ENCODE data around the gene CCNT2.
"Not testable (repeated sequence)": the region's sequence is repeated elsewhere in the genome, so short reads cannot be mapped to it uniquely, and the experiment has no call there.

Gene CCNT2

DNA sequence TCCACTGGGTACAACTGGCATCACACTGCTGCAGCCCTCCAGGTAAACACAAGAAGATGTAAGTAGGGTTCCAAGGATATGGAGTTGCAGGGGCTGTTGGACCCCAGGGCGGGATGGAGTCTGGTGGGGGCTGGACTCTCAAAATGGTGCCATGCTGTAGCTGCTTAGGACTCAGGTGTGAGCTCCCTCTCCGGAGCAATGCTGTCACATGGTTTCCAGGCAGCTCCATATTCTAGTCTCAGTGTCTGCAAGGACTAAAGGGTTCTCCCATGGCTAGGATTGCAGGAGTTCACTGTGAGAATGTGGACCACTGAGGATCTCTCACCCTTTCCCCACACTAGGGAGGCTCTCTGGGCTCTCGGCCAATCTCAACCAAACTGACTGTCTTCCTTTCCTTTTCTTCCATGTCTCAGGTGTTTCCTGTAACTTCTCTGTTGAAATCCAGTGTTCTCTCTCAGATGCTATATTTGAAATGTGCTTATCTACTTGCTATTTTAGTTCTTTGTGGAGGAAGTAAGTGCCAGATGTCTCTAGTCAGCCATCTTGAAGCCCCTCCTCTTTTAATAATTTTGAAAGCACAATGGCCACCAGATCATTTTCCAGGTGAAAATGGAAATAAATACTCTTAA is 57.6 kb downstream of the CCNT2 start:
- DNase-seq, result no peak

DNA sequence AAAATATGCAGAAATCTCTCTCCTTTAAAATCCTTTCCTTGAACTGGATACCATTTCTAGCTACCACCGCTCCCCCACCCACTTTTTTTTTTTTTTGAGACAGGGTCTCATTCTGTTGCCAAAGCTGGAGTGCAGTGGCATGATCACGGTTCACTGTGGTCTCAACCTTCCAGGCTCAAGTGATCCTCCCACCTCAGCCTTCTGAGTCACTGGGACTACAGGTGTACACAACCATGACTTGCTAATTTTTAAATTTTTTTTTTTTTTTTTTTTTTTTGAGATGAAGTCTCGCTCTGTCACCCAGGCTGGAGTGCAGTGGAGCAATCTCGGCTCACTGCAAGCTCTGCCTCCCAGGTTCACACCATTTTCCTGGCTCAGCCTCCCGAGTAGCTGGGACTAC is 58.5 kb downstream of the CCNT2 start:
- not testable (repeated sequence) for DNase-seq

DNA sequence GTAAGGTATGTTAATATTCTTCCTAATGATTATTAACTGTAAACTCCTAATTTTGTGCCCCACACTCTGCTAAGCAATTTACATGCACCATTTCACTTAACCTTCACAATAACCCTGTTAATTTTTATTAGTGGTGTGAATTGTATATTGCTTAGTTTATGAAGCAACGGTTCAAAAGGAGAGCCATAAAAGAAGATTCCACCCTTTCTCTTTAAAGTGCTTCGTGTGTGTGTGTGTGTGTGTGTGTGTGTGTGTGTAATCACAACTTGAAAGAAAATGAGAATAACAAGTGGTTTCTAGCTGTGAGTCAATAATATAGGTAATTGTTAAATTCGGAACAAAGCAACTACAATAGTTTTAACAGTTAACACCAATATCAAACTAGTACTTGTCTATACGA is 60.6 kb downstream of the CCNT2 start:
- DNase-seq, result no peak

DNA sequence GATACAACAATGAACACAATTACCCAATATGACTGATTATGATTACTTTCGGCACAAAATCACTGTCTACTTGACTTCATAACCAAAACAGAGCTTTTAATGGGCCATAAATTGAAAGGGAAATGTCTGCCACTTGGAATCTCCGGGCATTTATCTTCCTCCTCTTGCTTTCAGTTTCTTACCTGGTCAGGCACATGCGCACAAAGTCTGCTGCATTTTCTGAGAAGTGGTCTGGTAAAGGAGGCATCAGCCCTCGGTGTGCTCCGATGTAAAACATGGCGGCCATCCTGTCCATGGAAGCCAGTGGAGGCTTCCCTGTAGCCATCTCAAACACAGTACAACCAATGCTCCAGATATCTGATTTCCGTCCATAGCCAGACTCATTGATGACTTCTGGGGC is 62.0 kb downstream of the CCNT2 start:
- no peak for DNase-seq

DNA sequence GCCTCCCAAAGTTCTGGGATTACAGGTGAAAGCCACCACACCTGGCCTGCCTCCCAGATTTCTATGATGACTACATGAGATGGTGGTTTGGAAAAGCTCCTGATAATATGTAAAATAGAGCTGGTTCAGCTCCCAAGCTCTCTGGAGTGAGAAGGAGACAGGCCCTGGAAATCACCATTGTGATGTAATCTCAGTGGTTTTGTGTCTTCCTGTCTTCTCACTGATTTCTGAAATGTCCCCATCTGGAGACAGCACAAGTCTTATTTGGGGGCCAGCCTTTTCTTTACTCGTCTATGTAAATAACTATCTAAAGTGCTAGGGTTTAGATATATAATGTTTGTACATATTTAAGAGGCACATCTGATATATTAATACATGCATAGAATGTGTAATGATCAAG is 64.0 kb downstream of the CCNT2 start:
- DNase-seq, result no peak

DNA sequence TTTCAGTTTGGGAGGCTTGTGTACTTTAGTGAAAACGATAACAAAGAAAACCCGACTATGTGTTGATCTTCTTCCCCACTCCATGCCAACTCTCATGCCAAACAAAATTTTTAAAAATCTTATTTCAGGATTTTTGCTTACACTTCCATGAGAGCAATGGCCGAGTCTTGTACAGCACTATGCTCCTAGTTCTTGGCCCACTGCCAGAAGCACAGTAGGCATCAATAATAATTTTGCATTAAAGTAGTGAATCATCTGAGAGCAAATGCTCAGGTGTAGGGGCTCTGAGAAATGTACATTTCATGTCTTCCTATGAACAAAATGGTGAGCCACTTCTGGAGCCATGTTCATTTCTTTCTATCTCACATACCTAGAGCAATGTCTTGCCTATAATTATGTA is 66.4 kb downstream of the CCNT2 start:
- DNase-seq, result no peak

DNA sequence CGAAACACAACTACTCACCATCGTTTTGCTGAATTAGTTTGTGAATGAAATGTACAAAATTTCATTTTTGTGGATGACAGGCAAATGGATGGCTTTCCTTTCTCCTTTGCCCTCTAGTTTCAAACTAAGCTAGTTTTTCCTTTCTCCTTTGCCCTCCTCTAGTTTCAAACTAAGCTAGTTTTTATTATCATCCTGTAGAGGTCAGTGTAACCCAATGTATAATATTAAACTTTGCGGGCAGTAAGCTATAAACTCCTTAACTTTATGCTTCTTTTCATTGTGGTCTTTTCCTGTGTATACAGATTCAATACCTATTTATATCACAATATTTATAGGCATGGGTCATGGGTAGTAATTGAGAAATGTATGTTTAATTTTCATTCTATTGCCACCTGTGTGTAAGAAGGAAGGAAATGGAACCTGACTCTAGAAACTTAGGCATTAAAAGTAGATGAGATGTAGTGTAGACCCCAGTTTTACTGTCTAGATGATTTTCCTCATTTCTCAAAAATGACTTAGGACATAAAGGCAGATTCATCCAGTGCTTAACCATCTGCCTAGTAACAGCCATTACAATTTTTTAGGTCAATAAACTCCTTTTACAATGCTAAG is 70.5 kb downstream of the CCNT2 start:
- DNase-seq, result no peak

DNA sequence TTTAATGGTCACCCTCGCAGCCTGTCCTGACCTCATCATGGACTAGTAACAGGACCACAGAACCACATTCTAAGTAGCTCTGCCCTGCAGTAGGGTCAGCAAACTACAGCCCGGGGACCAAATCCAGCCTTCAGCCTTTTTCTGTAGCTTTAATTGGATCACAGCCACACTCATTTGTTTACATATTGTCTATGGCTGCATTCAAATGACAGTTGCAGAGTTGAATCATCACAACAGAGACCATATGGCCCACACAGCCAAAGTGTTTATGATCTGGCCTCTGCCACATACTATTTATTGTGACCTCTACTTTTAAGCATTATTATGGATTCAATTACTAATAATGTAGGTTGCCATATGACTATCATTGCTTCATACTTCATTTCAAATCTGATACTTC is 80.9 kb downstream of the CCNT2 start:
- no peak for DNase-seq

DNA sequence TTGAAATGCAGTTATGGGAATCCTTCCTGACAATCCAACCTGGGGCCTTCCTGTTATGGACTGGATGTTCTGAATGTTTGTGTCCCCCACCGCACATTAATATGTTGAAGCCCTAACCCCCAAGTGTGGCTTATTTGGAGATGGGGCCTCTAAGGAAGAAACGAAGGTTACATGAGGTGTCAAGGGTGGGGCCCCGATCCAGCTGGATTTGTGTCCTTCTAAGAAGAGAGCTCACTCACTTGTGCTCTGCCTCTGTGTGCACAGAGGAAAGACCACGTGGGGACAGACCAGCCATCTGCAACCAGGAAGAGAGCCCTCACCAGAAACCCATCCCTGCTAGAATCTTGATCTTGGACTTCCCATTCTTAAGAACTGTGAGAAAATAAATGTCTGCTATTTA is 84.2 kb downstream of the CCNT2 start:
- no peak for DNase-seq

DNA sequence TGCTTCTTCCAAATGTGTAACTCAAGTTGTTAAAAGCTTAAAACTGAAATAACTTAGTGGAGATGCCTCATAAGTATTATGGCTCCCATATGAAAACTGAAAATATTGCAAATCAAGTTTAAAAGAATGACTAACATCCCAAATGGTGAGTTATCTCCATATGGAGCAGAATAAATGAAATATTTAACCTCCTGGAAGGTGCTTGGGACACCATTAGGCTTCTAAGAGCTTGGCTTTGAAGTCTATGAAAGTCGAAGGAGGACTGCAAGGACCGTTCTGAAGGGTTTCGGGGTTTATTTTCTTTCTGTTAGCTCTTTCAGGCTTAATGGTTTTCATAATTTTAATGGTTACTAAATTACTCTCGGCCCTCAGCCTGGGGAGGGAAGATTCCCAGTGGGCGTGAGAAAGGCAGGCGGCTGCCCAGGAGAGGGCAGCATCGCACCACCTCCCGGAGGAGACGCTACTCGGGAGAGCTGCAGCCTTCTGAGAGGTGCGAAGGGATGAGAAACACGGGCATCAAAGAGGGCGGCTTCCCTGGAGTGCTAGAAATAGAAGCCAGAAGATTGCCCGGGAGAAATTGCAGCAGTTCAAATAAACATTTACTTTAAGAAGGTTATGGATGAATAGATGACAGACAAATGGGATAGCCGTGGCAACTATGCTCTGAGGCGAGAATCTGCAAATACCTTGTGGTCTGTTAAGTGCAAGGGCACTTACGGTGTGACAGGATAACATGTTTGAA is 85.6 kb downstream of the CCNT2 start:
- DNase-seq, result peak; percentile 74

DNA sequence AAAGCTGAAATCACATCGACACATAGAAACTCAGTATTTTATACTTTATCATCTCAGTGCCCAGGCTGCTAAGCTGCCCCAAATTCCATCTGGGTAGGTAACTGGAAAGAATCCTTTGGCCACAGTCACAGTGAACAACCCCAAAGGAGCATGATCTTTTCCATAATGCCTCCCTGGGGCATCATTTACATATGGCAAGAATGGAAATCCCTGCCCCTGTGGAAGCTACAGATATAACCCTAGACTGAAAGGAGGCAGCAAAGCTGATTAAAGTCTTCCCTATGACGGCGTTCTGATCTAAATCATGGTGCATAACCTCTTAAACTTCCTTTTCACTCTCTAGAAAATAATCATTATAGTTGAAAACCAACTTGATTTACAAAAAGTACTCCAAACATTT is 87.1 kb downstream of the CCNT2 start:
- DNase-seq, result no peak
